ENCODE measurements around the gene SETD4.
"Not testable (repeated sequence)": the region's sequence is repeated elsewhere in the genome, so short reads cannot be mapped to it uniquely, and the experiment has no call there.

The SETD4 gene, protein sequence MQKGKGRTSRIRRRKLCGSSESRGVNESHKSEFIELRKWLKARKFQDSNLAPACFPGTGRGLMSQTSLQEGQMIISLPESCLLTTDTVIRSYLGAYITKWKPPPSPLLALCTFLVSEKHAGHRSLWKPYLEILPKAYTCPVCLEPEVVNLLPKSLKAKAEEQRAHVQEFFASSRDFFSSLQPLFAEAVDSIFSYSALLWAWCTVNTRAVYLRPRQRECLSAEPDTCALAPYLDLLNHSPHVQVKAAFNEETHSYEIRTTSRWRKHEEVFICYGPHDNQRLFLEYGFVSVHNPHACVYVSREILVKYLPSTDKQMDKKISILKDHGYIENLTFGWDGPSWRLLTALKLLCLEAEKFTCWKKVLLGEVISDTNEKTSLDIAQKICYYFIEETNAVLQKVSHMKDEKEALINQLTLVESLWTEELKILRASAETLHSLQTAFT

DNA sequence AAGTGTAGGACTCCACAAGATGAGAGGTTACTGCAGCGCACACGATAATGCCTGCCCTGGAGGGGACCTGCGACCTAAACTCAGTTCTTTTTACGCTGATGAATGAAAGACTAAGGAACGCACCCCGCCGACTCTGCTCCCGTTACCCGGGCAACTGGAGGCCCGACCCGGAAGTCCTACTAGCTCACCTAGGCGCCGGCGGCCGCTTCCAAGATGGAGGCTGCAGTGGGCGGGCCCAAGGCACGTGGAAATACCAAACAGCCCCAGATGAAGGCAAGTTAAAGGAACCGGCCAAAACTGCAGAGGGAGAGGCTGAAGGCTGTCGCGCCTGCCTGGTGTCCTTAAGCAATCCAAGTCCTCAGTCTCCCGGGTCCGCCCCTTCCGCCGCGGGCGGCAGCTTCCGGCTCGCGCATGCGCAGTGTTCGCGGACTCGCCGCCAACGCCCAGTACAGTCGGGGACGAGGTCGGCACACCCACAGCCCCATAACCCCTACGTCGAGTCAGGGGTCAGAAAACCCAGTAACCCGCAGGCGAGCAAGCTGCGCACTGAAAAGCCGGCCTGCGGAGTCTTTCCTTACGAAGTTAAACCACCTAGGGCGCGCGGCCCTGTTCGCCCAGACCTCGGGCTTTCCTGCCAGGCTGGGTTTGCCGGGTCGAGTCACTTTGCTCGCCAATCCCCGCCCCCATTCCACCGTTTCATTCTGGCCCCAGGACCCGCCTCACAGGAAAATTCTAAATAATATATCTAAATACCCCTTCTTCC is at the start of gene SETD4:
Gene SETD4 (minus strand): TSS at position 368 of the 763 bp plus-strand sequence. CDS start 1,638 bp downstream, outside the sequence.
- Mint-ChIP-seq H3K9me3 (no peaks in the 10 kb centered on the region), H3K27ac (ENCODE audit: low read depth) (peak within 1 kb of the TSS; percentile 99), H3K36me3 (ENCODE audit: insufficient read depth) (peaks cover 39% of the 10 kb centered on the region), H3K27me3 (peaks cover 9% of the 10 kb centered on the region), H3K4me1 (peaks cover 15% of the 10 kb centered on the region), H3K4me3 (peak within 1 kb of the TSS; percentile 92)
- DNase-seq (ENCODE audit: low spot score in 2 of 2), result peak; percentile 83 to 93
- ATAC-seq (replicated peaks; ENCODE audit: extremely low read depth, poor library complexity, severe bottlenecking), result peak; percentile 94

DNA sequence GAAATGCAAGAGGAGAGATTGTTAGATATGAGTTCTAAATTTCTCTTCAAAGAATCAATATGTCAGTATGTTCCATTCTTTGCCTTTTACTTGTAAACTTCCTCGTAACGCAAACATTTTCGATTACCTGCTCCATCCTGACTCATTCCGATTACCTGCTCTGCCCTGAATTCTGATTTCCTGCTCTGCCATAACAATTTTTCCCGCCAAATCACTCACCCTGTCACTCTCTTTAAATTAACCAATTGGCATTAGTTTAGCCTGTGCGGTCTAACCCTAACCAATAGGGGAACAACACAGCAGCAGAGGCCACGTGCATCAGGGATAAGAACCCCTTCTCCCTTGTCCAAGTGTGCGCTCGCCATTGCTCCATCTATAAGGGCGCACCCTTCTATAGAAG is 49.5 kb upstream of the SETD4 start:
- ATAC-seq (replicated peaks; ENCODE audit: extremely low read depth, poor library complexity, severe bottlenecking) (no peak), DNase-seq (ENCODE audit: low spot score in 2 of 2) (no peak)
- Mint-ChIP-seq H3K27me3 (peaks cover 36% of the 10 kb centered on the region), H3K36me3 (ENCODE audit: insufficient read depth) (peaks cover 14% of the 10 kb centered on the region), H3K9me3 (no peaks in the 10 kb centered on the region), H3K4me1 (peaks cover 16% of the 10 kb centered on the region), H3K4me3 (no peak overlapping the region), H3K27ac (ENCODE audit: low read depth) (no peak overlapping the region)

DNA sequence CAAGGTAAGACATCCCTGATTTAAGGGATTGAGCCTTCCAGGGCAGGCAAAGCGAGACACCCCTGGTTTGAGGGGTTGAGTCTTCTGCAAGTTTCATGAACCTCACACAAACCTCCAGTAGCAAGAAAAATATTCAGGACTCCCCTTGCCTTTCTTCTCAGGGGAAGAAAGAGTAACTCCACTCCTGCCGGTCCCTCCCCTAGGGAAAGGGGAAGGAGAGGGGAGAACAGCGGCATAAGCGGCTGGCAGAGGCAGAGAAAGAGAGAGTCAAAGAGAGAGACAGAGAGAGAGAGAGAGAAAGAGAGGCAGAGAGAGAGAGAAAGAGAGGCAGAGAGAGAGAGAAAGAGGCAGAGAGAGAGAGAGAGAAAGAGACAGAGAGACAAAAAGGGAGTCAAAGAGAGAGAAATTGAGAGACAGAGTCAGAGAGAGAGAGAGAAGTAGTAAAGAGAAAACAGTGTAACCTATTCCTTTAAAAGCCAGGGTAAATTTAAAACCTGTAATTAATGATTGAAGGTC is 45.1 kb upstream of the SETD4 start:
- peaks cover 2% of the 10 kb centered on the region for H3K36me3 Mint-ChIP-seq (ENCODE audit: insufficient read depth)
- no peaks in the 10 kb centered on the region for H3K4me1 Mint-ChIP-seq
- peaks cover 45% of the 10 kb centered on the region for H3K27me3 Mint-ChIP-seq
- no peak for DNase-seq (ENCODE audit: low spot score in 2 of 2)
- no peak overlapping the region for H3K4me3 Mint-ChIP-seq
- peak overlapping the region; percentile 26 for H3K27ac Mint-ChIP-seq (ENCODE audit: low read depth)
- H3K9me3 Mint-ChIP-seq, result no peaks in the 10 kb centered on the region
- ATAC-seq (replicated peaks; ENCODE audit: extremely low read depth, poor library complexity, severe bottlenecking), result no peak

DNA sequence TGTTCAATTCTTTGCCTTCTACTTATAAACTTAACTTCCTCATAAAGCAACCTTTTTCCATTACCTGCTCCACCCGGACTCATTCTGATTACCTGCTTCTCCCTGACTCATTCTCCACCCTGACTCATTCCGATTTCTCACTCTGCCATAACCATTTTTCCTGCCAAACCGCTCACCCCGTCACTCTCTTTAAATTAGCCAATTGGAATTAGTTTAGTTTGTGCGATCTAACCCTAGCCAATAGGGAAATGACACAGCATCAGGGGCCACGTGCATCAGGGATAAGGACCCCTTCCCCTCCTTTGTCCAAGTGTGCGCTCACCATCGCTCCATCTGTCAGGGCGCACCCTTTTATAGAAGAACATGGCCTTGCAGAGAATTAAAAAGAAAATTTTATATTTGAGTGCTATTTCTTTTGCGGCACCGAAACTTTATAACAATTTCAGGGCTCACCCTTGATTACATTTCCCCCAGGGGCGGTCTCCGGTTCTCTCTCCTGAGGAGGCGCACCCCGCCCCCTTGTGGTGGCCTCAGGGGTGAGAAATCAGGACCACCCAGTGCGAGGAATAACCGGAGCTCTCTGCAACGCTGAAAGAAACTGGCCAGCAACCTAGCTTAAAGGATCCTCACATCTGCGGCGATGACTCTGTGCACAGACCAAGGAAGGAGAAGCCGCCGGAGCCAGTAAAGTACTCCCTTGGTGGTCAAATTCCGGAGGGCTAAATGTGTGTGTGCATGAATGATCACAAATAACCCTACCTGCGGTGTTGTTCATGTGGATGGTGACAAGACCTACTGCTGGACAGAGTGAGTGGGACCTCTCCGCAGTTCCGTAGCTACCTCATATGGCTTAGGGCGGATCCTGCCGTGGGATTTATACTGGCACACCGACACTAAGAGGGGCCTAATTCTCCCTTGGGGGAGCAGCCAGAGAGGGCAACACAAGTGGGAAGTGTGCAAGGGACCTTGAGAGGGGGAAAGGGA is 44.3 kb upstream of the SETD4 start:
- H3K27ac Mint-ChIP-seq (ENCODE audit: low read depth), result no peak overlapping the region
- no peaks in the 10 kb centered on the region for H3K9me3 Mint-ChIP-seq
- H3K4me3 Mint-ChIP-seq, result no peak overlapping the region
- peaks cover 2% of the 10 kb centered on the region for H3K36me3 Mint-ChIP-seq (ENCODE audit: insufficient read depth)
- ATAC-seq (replicated peaks; ENCODE audit: extremely low read depth, poor library complexity, severe bottlenecking) (no peak), DNase-seq (ENCODE audit: low spot score in 2 of 2) (no peak)
- peaks cover 52% of the 10 kb centered on the region for H3K27me3 Mint-ChIP-seq
- H3K4me1 Mint-ChIP-seq, result no peaks in the 10 kb centered on the region

DNA sequence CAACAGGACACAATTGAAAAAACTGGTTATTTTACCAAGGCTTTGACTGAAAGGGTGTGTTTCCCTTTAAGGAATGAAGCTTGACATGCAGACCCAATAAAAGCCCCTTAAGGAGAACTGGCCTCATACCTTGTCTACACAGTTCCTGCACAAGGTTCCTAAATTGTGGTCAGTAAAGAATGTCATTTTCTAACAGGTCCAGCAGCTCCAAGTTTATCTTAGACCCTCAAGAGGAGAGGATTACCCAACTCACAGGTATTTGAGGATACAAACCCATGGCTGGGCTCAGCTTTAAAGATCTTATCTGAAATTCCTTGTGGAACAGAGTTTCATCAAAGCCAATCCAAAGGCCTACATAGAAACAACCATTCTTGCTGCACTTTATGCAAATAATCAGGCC is 43.1 kb upstream of the SETD4 start:
- Mint-ChIP-seq H3K4me1 (no peaks in the 10 kb centered on the region), H3K4me3 (no peak overlapping the region), H3K9me3 (no peaks in the 10 kb centered on the region), H3K27ac (ENCODE audit: low read depth) (no peak overlapping the region), H3K36me3 (ENCODE audit: insufficient read depth) (peaks cover 2% of the 10 kb centered on the region), H3K27me3 (peaks cover 64% of the 10 kb centered on the region)
- ATAC-seq (replicated peaks; ENCODE audit: extremely low read depth, poor library complexity, severe bottlenecking) (no peak), DNase-seq (ENCODE audit: low spot score in 2 of 2) (no peak)

DNA sequence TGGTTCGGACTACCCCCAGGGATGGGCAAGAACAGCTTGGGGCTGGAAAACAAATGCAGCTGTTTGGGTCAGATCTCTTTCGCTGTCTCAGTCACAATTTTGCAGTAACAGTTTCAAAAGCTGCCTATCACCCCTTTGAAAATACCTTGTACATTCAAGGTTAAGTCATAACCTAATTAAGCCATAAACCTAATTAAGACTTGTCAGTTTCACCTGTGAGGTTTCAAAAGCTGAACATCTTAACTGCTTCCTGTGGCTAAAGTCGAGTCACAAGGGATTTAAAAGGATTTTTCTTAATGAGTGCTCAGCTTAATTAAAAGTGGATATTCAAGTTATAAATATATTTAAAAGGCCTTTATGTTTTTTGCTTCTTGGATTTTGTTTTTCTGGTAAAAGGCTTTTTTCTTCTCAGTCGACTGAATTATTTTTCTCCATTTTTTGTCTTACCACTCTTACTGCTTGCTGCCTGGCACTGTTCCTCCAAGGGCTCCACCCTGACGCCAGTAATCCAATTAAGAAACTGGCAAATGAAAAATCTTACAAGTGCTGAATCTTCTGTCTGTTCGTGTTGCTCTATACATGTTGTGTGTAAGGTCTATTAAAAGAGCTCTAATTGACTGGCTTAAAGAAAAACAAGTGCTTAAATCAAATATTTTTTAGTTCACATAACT is 40.8 kb upstream of the SETD4 start:
- no peak overlapping the region for H3K27ac Mint-ChIP-seq (ENCODE audit: low read depth)
- ATAC-seq (replicated peaks; ENCODE audit: extremely low read depth, poor library complexity, severe bottlenecking) (no peak), DNase-seq (ENCODE audit: low spot score in 2 of 2) (no peak)
- H3K36me3 Mint-ChIP-seq (ENCODE audit: insufficient read depth), result peaks cover 2% of the 10 kb centered on the region
- H3K27me3 Mint-ChIP-seq, result peaks cover 42% of the 10 kb centered on the region
- H3K4me1 Mint-ChIP-seq, result no peaks in the 10 kb centered on the region
- H3K4me3 Mint-ChIP-seq, result no peak overlapping the region
- H3K9me3 Mint-ChIP-seq, result no peaks in the 10 kb centered on the region

DNA sequence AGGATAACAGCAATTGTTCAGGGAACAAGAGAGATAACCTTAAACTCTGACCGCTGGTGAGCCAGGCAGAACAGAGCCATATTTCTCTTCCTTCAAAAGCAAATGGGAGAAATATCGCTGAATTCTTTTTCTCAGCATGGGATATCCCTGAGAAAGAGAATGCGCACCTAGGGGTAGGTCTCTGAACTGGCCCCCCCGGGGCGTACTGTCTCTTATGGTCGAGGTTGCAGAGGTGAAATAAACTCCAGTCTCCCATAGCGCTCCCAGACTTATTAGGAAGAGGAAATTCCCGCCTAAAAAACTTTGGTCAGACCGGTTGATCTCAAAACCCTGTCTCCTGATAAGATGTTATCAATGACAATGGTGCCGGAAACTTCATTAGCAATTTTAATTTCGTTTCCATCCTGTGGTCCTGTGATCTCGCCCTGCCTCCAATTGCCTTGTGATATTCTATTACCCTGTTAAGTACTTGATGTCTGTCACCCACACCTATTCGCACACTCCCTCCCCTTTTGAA is 39.4 kb upstream of the SETD4 start:
- not testable (repeated sequence) for H3K4me1 Mint-ChIP-seq; H3K9me3 Mint-ChIP-seq; H3K4me3 Mint-ChIP-seq; H3K36me3 Mint-ChIP-seq (ENCODE audit: insufficient read depth); ATAC-seq (replicated peaks; ENCODE audit: extremely low read depth, poor library complexity, severe bottlenecking); DNase-seq (ENCODE audit: low spot score in 2 of 2); H3K27ac Mint-ChIP-seq (ENCODE audit: low read depth)
- H3K27me3 Mint-ChIP-seq, result peaks cover 29% of the 10 kb centered on the region

DNA sequence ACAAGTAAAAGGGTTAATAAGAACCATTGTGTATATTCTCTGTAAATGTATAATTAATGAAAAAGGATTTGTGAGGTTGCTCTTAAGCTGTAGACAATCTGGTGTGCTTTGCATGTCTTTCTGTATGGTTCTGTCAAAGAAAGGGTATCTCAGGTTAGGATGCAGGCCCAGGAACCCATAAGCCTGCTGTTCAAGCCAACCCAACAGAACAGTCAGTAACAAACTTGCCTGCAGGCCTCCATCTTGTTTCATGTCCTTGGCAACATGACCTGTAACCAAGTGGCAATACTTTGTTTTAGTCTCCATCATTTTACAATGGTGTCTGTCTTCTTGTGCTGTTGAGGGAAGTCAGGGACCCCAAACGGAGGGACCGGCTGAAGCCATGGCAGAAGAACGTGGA is 38.7 kb upstream of the SETD4 start:
- Mint-ChIP-seq H3K9me3 (no peaks in the 10 kb centered on the region), H3K36me3 (ENCODE audit: insufficient read depth) (no peaks in the 10 kb centered on the region)

DNA sequence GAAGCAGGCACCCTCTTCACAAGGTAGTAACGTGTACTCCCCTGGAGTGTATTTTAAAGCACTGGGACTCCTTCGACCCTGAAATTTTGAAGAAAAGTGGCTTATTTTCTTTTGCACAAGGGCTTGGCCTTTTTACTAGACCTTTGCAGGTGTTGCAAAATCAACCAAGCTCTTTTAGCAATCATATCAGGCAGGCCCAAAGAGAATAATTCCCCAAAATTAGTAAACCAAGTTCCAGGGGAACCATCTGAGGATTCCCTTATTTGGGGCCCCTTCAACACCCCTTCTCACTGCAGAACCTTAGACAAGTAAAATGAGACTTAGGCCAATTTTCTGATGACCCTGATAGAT is 37.8 kb upstream of the SETD4 start:
- no peaks in the 10 kb centered on the region for H3K4me1 Mint-ChIP-seq
- DNase-seq (ENCODE audit: low spot score in 2 of 2) (no peak), ATAC-seq (replicated peaks; ENCODE audit: extremely low read depth, poor library complexity, severe bottlenecking) (no peak)
- no peaks in the 10 kb centered on the region for H3K9me3 Mint-ChIP-seq
- H3K27ac Mint-ChIP-seq (ENCODE audit: low read depth), result no peak overlapping the region
- peaks cover 33% of the 10 kb centered on the region for H3K27me3 Mint-ChIP-seq
- peaks cover 2% of the 10 kb centered on the region for H3K36me3 Mint-ChIP-seq (ENCODE audit: insufficient read depth)
- H3K4me3 Mint-ChIP-seq, result no peak overlapping the region

More for the DNA sequence above, 38.7 kb upstream of the SETD4 start:
- Mint-ChIP-seq H3K27me3 (peaks cover 24% of the 10 kb centered on the region), H3K4me1 (no peaks in the 10 kb centered on the region), H3K4me3 (no peak overlapping the region), H3K27ac (ENCODE audit: low read depth) (no peak overlapping the region)
- DNase-seq (ENCODE audit: low spot score in 2 of 2) (no peak), ATAC-seq (replicated peaks; ENCODE audit: extremely low read depth, poor library complexity, severe bottlenecking) (no peak)

DNA sequence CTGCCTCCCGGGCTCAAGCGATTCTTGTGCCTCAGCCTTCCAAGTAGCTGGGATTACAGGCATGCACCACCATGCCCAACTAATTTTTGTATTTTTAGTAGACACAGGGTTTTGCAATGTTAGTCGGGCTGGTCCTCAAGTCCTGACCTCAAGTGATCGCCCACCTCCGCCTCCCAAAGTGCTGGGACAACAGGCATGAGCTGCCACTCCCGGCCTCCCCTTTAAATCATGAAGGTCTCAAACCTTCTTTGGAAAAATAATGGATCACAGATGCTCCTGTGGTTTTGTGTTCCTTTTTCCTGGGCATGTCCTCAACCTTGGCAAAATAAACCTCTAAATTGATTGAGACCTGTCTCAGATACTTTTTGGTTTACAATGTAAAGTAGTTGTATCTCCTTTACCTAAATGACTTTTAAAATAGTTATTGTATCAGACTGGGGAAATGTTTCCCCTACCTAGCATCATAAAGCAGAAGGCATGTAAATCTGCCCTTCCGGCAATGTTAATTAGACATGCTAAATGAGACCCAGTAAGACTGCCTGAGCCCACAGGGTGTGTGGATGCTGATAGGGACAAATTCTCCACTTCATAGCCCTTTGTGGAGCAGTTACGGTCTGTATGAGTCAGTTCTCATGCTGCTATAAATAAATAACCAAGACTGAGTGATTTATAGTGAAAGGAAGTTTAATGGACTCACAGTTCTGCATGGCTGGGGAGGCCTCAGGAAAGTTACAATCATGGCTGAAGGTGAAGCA is 37.3 kb upstream of the SETD4 start:
- Mint-ChIP-seq H3K27me3 (peaks cover 38% of the 10 kb centered on the region), H3K4me1 (no peaks in the 10 kb centered on the region), H3K36me3 (ENCODE audit: insufficient read depth) (peaks cover 2% of the 10 kb centered on the region), H3K27ac (ENCODE audit: low read depth) (no peak overlapping the region), H3K9me3 (no peaks in the 10 kb centered on the region), H3K4me3 (no peak overlapping the region)
- no peak for DNase-seq (ENCODE audit: low spot score in 2 of 2)
- no peak for ATAC-seq (replicated peaks; ENCODE audit: extremely low read depth, poor library complexity, severe bottlenecking)
